ENCODE data around the gene PDE6G.

PDE6G gene

GRCh38 chr17:81607431-81607830 is 48.9 kb downstream of the PDE6G start:
- no peak overlapping the region for H3K4me2 ChIP-seq (ENCODE audit: low read length)
- H3K27me3 ChIP-seq (ENCODE audit: low read depth, low read length) = no peaks in the 10 kb centered on the region
- H3K9ac ChIP-seq (ENCODE audit: low read length) = no peak overlapping the region
- peaks cover 12% of the 10 kb centered on the region for H3K79me2 ChIP-seq (ENCODE audit: low read length)
- H3K9me3 ChIP-seq (ENCODE audit: insufficient read depth, low read length) = no peaks in the 10 kb centered on the region
- no peak for TF ChIP-seq CTCF (IDR thresholded peaks at IDR 0.05; ENCODE audit: low read depth, low read length)
- TF ChIP-seq EZH2phosphoT487 (IDR thresholded peaks at IDR 0.05; ENCODE audit: low read depth) = no peak
- no peak overlapping the region for H3K4me3 ChIP-seq (ENCODE audit: low read length)
- H4K20me1 ChIP-seq (ENCODE audit: insufficient read depth, low read length) = no peaks in the 10 kb centered on the region; the same call in 1 of the 2 replicates
- no peaks in the 10 kb centered on the region for H3K4me1 ChIP-seq (ENCODE audit: low read length)
- H2AFZ ChIP-seq (ENCODE audit: low read depth, low read length) = no peak overlapping the region
- peaks cover 44% of the 10 kb centered on the region for H3K36me3 ChIP-seq (replicated peaks; ENCODE audit: low read depth, low read length)
- no peak overlapping the region for H3K27ac ChIP-seq (ENCODE audit: low read length)

- H3K36me3 ChIP-seq (replicated peaks; ENCODE audit: low read depth, low read length) = peaks cover 48% of the 10 kb centered on the region
- H3K4me1 ChIP-seq (ENCODE audit: low read length) = peaks cover 5% of the 10 kb centered on the region
- H3K27ac ChIP-seq (ENCODE audit: low read length) = no peak overlapping the region
- no peak overlapping the region for H3K4me2 ChIP-seq (ENCODE audit: low read length)
- no peaks in the 10 kb centered on the region for H3K9me3 ChIP-seq (ENCODE audit: insufficient read depth, low read length)
- TF ChIP-seq EZH2phosphoT487 (IDR thresholded peaks at IDR 0.05; ENCODE audit: low read depth) = no peak
- no peak for TF ChIP-seq CTCF (IDR thresholded peaks at IDR 0.05; ENCODE audit: low read depth, low read length)
- no peak overlapping the region for H2AFZ ChIP-seq (ENCODE audit: low read depth, low read length)
- H3K4me3 ChIP-seq (ENCODE audit: low read length) = no peak overlapping the region
- H3K79me2 ChIP-seq (ENCODE audit: low read length) = peaks cover 20% of the 10 kb centered on the region
- no peak overlapping the region for H3K9ac ChIP-seq (ENCODE audit: low read length)
- no peaks in the 10 kb centered on the region for H4K20me1 ChIP-seq (ENCODE audit: insufficient read depth, low read length)
- no peaks in the 10 kb centered on the region for H3K27me3 ChIP-seq (ENCODE audit: low read depth, low read length)
These were observed 52.3 kb downstream of the PDE6G start for GRCh38 chr17:81603846-81604610.

- Histone ChIP-seq H3K36me3 (replicated peaks; ENCODE audit: low read depth, low read length) (peaks cover 33% of the 10 kb centered on the region), H3K27me3 (ENCODE audit: low read depth, low read length) (no peaks in the 10 kb centered on the region), H3K4me2 (ENCODE audit: low read length) (no peak overlapping the region), H3K4me3 (ENCODE audit: low read length) (no peak overlapping the region), H2AFZ (ENCODE audit: low read depth, low read length) (no peak overlapping the region), H4K20me1 (ENCODE audit: insufficient read depth, low read length) (no peaks in the 10 kb centered on the region), H3K9ac (ENCODE audit: low read length) (no peak overlapping the region), H3K9me3 (ENCODE audit: insufficient read depth, low read length) (no peaks in the 10 kb centered on the region), H3K79me2 (ENCODE audit: low read length) (peaks cover 20% of the 10 kb centered on the region), H3K4me1 (ENCODE audit: low read length) (peaks cover 17% of the 10 kb centered on the region), H3K27ac (ENCODE audit: low read length) (no peak overlapping the region)
- peak; percentile 78 for TF ChIP-seq CTCF (IDR thresholded peaks at IDR 0.05; ENCODE audit: low read depth, low read length)
- TF ChIP-seq EZH2phosphoT487 (IDR thresholded peaks at IDR 0.05; ENCODE audit: low read depth) = no peak
These were observed 54.7 kb downstream of the PDE6G start for GRCh38 chr17:81601525-81602120.

Data from OCI-LY3 (cell line).